HPDE6-E6E7 (cell line): ENCODE measurements around the gene SPATA2.
"Not testable (repeated sequence)": the region's sequence is repeated elsewhere in the genome, so short reads cannot be mapped to it uniquely, and the experiment has no call there.

Source experiments
- DNase-seq: peaks from one replicate; pipeline ENCODE4 v3.0.0; 2011; ENCODE audit warnings: missing footprints; ENCODE audit errors: extremely low spot score

The SPATA2 gene

GRCh38 chr20:49904440-49905214 lies 10.7 kb downstream of the SPATA2 start:
- DNase-seq: no peak

- no peak for DNase-seq
These were observed 13.7 kb downstream of the SPATA2 start for GRCh38 chr20:49901588-49901987.

GRCh38 chr20:49899541-49900383 lies 15.6 kb downstream of the SPATA2 start:
- no peak for DNase-seq

GRCh38 chr20:49896204-49896603 lies 19.1 kb downstream of the SPATA2 start:
- DNase-seq: no peak

- not testable (repeated sequence) for DNase-seq
These were observed 19.7 kb downstream of the SPATA2 start for GRCh38 chr20:49895474-49896093.

- DNase-seq: no peak
These were observed 21.3 kb downstream of the SPATA2 start for GRCh38 chr20:49894073-49894470.

- DNase-seq: no peak
These were observed 21.9 kb downstream of the SPATA2 start for GRCh38 chr20:49893242-49894072.

- DNase-seq: no peak
These were observed 22.5 kb downstream of the SPATA2 start for GRCh38 chr20:49892817-49893216.

- no peak for DNase-seq
These were observed 23.1 kb downstream of the SPATA2 start for GRCh38 chr20:49892260-49892659.

GRCh38 chr20:49891476-49892110 lies 23.7 kb downstream of the SPATA2 start:
- DNase-seq: no peak

- DNase-seq: no peak
These were observed 24.6 kb downstream of the SPATA2 start for GRCh38 chr20:49890471-49891361.

- peak; percentile 65 for DNase-seq
These were observed 25.4 kb downstream of the SPATA2 start for GRCh38 chr20:49889935-49890333.

GRCh38 chr20:49889001-49889934 lies 26.1 kb downstream of the SPATA2 start:
- DNase-seq: no peak

GRCh38 chr20:49888212-49889000 lies 26.9 kb downstream of the SPATA2 start:
- DNase-seq: peak; percentile 70

GRCh38 chr20:49887251-49888211 lies 27.8 kb downstream of the SPATA2 start:
- DNase-seq: no peak

- no peak for DNase-seq
These were observed 28.6 kb downstream of the SPATA2 start for GRCh38 chr20:49886571-49887213.
